GM12878 (cell line): Measurements from ENCODE around the gene ATXN7L1.

Experiments
- CREM ChIP-seq: IDR thresholded peaks from 2 replicates; pipeline ENCODE4 v1.6.1; 2014; ENCODE audit warnings: antibody characterized with exemption, low read depth
- CTCF ChIP-seq, 3 experiments: IDR thresholded peaks in 2 of 3; conservative IDR thresholded peaks in 1 of 3; 2 replicates each; pipeline ENCODE4 v1.5.1; 2011; ENCODE audit warnings: low read depth in 3 of 3, low read length in 3 of 3, mild to moderate bottlenecking in 3 of 3, control low read depth in 2 of 3, moderate library complexity in 2 of 3, inconsistent platforms in 1 of 3, mixed read lengths in 1 of 3; ENCODE audit not compliant: control insufficient read depth in 2 of 3, insufficient read depth in 1 of 3; ENCODE audit errors: extremely low read depth in 1 of 3
- GABPA ChIP-seq: IDR thresholded peaks from 2 replicates; pipeline ENCODE4 v1.6.1; 2014; ENCODE audit warnings: antibody characterized with exemption, low read depth, mild to moderate bottlenecking, inconsistent platforms
- IRF3 ChIP-seq: fragments of 450-650 bp; IDR thresholded peaks from 2 replicates; pipeline ENCODE4 v1.6.1; 2014; ENCODE audit warnings: mild to moderate bottlenecking
- JUND ChIP-seq: IDR thresholded peaks from 2 replicates; pipeline ENCODE4 v1.6.1; 2012; ENCODE audit warnings: low read depth, mild to moderate bottlenecking, low read length, improper control_type of control experiment, moderate library complexity
- MAX ChIP-seq: IDR thresholded peaks from 2 replicates; pipeline ENCODE4 v1.6.1; 2012; ENCODE audit warnings: low read depth, low read length, improper control_type of control experiment
- MXI1 ChIP-seq: fragments of 150-350 bp; IDR thresholded peaks from 2 replicates; pipeline ENCODE4 v1.6.1; 2011; ENCODE audit warnings: low read depth, mild to moderate bottlenecking, inconsistent platforms, low read length, improper control_type of control experiment
- POLR2A ChIP-seq: IDR thresholded peaks from 2 replicates; pipeline ENCODE4 v1.6.1; 2011; ENCODE audit warnings: low read depth, mild to moderate bottlenecking, low read length
- POLR2AphosphoS2 ChIP-seq: IDR thresholded peaks from 2 replicates; pipeline ENCODE4 v1.6.1; 2011; ENCODE audit warnings: low read depth, mild to moderate bottlenecking, low read length, improper control_type of control experiment, moderate library complexity
- RAD21 ChIP-seq: IDR thresholded peaks from 2 replicates; pipeline ENCODE4 v1.6.1; 2011; ENCODE audit warnings: mild to moderate bottlenecking, low read depth, low read length, moderate library complexity; ENCODE audit not compliant: insufficient read depth
- SMARCA5 ChIP-seq: fragments of 450-650 bp; IDR thresholded peaks from 2 replicates; pipeline ENCODE4 v1.6.1; 2017; ENCODE audit warnings: mild to moderate bottlenecking
- ZNF274 ChIP-seq: IDR thresholded peaks from one replicate; pipeline ENCODE4 v1.8.0; 2011; ENCODE audit not compliant: insufficient read length, insufficient read depth

- TF ChIP-seq MXI1 (no peak), IRF3 (no peak), CTCF (IDR thresholded peaks at IDR 0.05 in 2 of 3, conservative IDR thresholded peaks at IDR 0.05 in 1 of 3; ENCODE audit: control insufficient read depth in 2 of 3, extremely low read depth in 1 of 3, insufficient read depth in 1 of 3, low read depth in 3 of 3, low read length in 3 of 3) (no peak), GABPA (no peak), POLR2AphosphoS2 (no peak), RAD21 (no peak), ZNF274 (no peak), JUND (no peak), SMARCA5 (no peak), POLR2A (no peak), CREM (no peak), MAX (no peak)
These were observed 81.4 kb downstream of the ATXN7L1 start for GRCh38 chr7:105794741-105795729.
